LoVo (cell line): Measurements from ENCODE around the gene CCR6.

Experiments used
- DNase-seq: peaks from one replicate; pipeline ENCODE4 v3.0.0-alpha.2; 2016; ENCODE audit warnings: low spot score

CCR6 gene

DNA sequence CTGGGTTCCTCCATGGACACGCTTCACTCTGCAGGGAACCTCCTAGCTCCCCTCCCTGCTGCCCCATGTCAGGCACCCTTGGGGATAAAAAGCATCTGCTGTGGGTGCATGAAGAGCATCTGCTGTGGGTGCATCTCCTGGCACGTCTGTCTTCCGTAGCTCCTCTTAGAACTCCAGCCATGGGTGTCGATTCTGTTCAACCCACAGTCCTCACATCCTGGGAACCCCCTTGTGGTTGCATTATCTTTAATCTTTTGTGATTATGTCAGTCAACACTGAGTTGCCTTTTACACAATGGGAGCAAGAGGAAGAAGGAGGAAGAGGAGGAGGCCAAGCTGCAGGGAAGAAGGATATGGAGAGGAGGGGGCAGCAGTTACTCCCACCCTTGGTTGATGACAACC lies 24.1 kb upstream of the CCR6 start:
- no peak for DNase-seq

DNA sequence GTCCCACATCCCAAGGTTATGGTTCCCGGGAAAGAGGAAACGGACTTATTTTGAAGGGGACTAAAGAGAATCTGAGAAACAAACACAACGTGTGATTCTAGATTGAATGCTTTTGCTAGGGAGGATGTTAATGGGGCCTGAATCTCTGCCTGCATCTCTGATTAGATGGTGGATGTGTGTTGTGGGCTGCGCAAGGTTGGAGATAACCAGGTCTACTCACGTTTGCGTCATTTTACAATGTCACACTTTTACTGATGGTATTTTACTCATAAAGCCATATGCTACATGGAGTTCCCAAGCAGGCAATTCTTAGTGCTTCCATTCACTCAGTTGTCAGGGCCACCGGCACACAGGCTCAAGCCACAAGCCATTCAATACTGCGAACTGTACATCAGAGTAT lies 23.2 kb upstream of the CCR6 start:
- no peak for DNase-seq

GRCh38 chr6:167100241-167100674 lies 22.6 kb upstream of the CCR6 start:
- no peak for DNase-seq

GRCh38 chr6:167102318-167102717 lies 20.6 kb upstream of the CCR6 start:
- no peak for DNase-seq

DNA sequence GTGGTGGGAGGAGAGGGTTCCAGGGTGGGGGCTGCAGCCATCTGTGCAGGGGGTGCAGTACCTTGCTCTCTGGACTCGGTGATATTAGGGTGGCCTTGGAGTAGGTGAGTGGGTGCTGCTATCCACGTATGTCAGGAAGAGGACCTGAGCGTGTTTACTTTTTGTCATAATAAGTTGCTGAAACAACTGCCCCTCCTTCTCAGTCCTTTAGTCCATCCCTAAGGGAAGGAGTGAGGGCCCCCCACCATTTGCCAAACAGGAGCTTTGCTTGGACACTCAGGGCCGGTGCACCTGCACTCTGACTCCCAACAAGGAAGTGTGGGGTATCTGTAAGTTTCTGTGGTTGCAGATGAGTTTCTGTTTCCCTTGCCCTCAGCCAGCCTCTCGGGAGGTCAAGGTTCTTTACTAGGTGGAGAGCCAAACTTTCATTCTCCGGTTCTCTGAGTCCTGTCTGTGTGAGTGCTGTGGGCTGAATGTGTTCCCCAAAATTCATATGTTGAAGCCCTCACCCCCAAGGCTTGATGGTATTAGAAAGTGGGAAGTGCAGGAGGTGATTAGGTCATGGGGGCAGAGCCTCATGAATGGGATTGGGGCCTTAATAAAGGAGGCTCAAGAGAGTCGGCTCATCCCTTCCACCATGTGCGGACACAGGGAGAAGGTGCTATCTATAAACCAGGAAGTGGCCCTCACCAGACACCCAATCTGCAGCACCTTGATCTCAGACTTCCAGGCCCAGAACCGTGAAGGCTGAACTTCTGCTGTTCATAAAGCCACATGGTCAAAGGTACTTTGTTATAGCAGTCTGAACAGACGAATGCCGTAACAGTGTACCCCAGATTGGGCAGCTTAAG lies 19.6 kb upstream of the CCR6 start:
- no peak for DNase-seq

- no peak for DNase-seq
Measured at GRCh38 chr6:167104388-167104787, 18.5 kb upstream of the CCR6 start.

GRCh38 chr6:167105060-167105459 lies 17.8 kb upstream of the CCR6 start:
- no peak for DNase-seq

GRCh38 chr6:167106406-167106805 lies 16.5 kb upstream of the CCR6 start:
- DNase-seq = no peak

DNA sequence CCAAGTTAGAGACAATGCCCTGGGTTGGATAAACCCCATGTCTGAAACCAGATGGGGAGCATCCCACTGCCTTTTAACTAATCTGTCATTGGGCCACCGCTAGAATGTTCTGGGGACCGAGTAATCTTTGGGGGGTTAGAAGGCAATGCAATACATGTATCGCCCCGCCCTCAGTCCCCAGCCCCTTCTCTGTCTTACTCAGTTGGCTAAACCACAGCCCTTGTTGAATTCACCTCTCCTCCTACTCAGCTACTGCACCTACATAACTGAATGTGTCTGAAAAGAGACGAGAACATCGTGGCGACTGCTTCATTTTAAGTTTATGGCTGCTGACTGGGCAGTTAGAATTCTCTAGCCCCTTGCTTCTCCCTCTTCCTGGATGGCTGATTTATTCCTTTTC lies 15.1 kb upstream of the CCR6 start:
- no peak for DNase-seq

GRCh38 chr6:167108278-167108677 lies 14.6 kb upstream of the CCR6 start:
- no peak for DNase-seq

GRCh38 chr6:167109651-167110050 lies 13.2 kb upstream of the CCR6 start:
- no peak for DNase-seq

DNA sequence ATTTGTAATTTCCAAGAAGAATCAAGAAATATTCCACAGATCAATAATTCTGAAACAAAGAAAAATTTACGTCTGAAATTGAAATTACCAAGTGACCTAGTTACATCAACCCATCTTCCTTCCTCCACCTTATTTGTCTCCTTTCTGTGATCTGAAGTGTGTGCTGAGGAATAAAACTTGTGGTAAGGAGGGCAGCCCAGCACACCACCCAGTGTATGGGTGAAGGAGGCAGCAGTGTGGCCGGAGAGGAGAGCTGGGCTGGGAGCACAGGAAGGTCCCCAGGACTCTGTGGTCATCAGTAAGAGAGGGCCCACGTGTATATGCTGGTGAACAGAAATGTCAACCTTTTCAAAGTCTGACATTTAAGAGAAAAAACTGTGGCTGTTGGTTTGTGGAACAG lies 11.3 kb upstream of the CCR6 start:
- no peak for DNase-seq

DNA sequence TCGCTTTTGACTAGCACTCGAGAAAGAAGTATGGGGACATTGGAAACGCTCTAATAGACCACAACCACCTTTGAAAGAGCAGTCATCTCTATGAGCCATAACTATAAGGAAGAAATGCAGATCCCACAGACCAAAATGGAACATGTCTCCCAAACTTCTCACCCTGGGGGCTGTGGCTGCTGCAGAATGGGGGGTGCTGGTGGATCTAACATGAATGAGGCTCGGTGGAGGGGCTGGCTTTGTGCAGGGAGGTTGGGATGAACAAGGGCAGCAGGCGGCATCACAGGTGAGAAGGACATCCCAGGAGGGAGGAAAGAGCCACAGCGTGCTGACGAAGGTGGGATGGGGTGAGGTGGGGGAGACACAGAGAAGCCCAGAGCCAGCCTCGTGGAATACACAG lies 10.5 kb upstream of the CCR6 start:
- no peak for DNase-seq

GRCh38 chr6:167113047-167113754 lies 9.7 kb upstream of the CCR6 start:
- no peak for DNase-seq

GRCh38 chr6:167113935-167114910 lies 8.7 kb upstream of the CCR6 start:
- DNase-seq = no peak

DNA sequence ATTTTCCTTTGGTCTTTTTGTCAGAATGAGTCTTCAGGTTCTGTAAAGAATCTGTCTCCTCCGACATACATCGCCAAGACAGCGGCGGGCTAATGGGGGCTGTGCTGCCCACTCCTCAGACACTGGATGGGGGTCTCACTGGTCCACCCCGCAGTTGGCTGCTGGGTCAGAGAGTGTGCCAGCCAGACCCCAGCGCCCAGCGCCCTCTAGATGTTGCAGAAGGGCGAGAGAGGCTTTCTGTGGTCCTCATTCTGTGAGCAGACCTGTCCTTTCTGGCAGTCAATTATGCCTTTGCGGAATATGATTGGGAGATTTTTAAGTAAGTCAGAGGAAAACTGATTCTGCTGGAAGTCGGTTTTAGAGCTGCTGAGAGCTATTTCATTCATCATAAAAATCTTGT lies 7.8 kb upstream of the CCR6 start:
- no peak for DNase-seq

DNA sequence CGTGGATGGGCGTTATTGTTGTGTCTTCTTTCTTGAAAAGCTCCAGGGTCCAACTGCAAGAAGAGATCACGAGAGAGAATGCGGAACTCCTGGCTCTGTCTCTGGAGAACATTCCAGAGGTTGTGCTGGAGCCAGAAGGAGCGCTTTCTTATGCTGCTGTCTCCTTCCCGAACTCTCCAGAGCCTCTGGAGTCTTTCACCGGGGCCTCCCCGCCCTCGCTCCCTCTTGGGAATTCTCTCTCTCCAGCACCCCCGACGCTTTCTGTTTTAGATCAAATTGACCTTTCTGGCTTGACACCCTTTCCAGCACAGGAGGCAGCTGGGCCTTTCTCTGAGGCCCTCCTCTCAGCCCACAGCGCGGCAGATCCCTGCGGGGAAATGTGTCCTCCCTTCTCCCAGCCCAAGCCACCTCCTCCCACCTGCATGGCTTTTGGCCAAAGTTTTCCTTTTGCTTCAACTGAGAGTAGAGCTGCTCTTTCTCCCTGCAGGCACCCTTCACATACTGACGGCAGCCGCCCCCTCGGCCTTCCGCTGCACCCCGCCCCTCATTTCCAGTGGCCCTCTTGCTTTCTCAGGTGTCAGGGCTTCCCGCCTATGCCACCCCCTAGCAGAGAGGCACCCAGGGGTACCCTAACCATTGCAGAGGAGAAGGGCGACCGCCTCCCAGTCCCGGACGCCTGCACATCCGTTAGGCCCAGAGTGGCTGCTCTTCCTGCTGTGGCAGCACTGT lies 6.6 kb upstream of the CCR6 start:
- DNase-seq = no peak

- no peak for DNase-seq
Measured at GRCh38 chr6:167116838-167117228, 6.1 kb upstream of the CCR6 start.

- no peak for DNase-seq
Measured at GRCh38 chr6:167118006-167118405, 4.9 kb upstream of the CCR6 start.

- DNase-seq = no peak
Measured at GRCh38 chr6:167118839-167119238, 4.1 kb upstream of the CCR6 start.

DNA sequence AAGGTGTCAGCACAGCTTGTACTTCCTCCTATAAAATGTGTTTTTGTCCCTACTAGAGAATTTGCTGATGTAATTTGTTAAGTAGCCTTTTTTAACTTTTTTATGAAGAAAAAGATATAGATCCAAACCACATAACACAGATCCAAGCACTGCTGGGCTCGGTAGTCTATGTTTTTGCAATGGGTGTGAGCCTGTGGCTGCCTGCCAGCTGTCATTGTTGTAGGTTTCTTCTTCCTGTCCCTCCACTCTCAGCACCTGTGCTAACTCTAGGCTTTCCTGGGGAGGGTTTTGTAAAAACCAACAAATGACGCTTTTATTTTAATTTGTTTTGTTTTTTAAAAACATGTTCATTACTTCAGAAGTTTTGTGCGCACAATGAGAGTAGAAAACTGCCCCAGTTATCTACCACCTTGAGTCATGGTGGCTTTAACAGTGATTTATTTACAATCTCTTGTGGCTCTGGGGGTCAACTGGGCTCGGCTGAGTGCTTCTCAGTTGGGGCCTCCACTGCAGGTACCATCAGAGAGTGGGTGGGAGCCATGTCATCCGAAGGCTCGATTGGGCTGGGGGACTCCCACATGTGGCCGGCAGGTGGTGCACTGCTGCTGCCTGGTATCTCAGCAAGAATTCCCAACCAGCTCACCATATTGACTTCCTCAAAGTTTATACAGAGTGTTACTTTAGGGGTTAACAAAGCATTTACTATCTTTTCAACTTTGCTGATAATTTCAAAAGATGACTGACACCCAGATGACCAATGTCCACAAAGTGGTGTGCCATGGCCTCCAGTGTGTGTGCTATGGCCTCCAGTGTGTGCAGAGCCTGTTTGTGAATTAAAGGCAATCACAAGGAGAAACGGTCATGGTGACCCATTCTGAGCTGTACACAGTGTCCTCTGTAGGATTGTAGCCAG lies 3.0 kb upstream of the CCR6 start:
- no peak for DNase-seq
